Islet of Langerhans (tissue), 1 donor: ENCODE measurements around the gene TEX12.
"Not testable (repeated sequence)": the region's sequence is repeated elsewhere in the genome, so short reads cannot be mapped to it uniquely, and the experiment has no call there.

ENCODE experiments used
- FAIRE-seq: peaks from one replicate; lab custom pipeline; 2011; peaks lifted over from hg19 to GRCh38; lab: Jason Lieb, UNC

Gene TEX12

GRCh38 chr11:112165049-112165448 lies 2.1 kb upstream of the TEX12 start:
- FAIRE-seq = no peak

GRCh38 chr11:112166562-112166961 lies 610 bp upstream of the TEX12 start:
- no peak for FAIRE-seq

- FAIRE-seq = no peak
These were observed 5.3 kb downstream of the TEX12 start for GRCh38 chr11:112172362-112172994.

GRCh38 chr11:112173152-112173551 lies 6.0 kb downstream of the TEX12 start:
- no peak for FAIRE-seq

- FAIRE-seq = peak; percentile 90
These were observed 7.8 kb downstream of the TEX12 start, which contains the start of gene BCO2 for GRCh38 chr11:112174789-112175598. TSS of gene BCO2 (plus strand) at chr11:112175512. CDS start at chr11:112175602, 90 bp downstream.

GRCh38 chr11:112175599-112175952 lies 8.4 kb downstream of the TEX12 start:
- FAIRE-seq = no peak

GRCh38 chr11:112176077-112176476 lies 8.9 kb downstream of the TEX12 start:
- FAIRE-seq = no peak

- no peak for FAIRE-seq
These were observed 10.4 kb downstream of the TEX12 start for GRCh38 chr11:112177589-112177988.

- no peak for FAIRE-seq
These were observed 11.3 kb downstream of the TEX12 start for GRCh38 chr11:112178428-112178827.

- FAIRE-seq = no peak
These were observed 11.8 kb downstream of the TEX12 start for GRCh38 chr11:112178936-112179335.

- FAIRE-seq = no peak
These were observed 12.4 kb downstream of the TEX12 start for GRCh38 chr11:112179601-112180000.

GRCh38 chr11:112182867-112183266 lies 15.7 kb downstream of the TEX12 start:
- FAIRE-seq = no peak

- no peak for FAIRE-seq
These were observed 18.7 kb downstream of the TEX12 start for GRCh38 chr11:112185883-112186282.

- FAIRE-seq = no peak
These were observed 19.1 kb downstream of the TEX12 start for GRCh38 chr11:112186304-112186703.

- not testable (repeated sequence) for FAIRE-seq
These were observed 27.9 kb downstream of the TEX12 start for GRCh38 chr11:112195113-112195512.

- no peak for FAIRE-seq
These were observed 28.8 kb downstream of the TEX12 start for GRCh38 chr11:112195951-112196351.

GRCh38 chr11:112196519-112197087 lies 29.4 kb downstream of the TEX12 start:
- FAIRE-seq = no peak

GRCh38 chr11:112199101-112199500 lies 31.9 kb downstream of the TEX12 start:
- not testable (repeated sequence) for FAIRE-seq

- FAIRE-seq = no peak
These were observed 33.1 kb downstream of the TEX12 start for GRCh38 chr11:112200252-112200651.

GRCh38 chr11:112206071-112206470 lies 38.9 kb downstream of the TEX12 start:
- no peak for FAIRE-seq

GRCh38 chr11:112210890-112211289 lies 43.7 kb downstream of the TEX12 start:
- no peak for FAIRE-seq

GRCh38 chr11:112211536-112211935 lies 44.4 kb downstream of the TEX12 start:
- FAIRE-seq = no peak

- no peak for FAIRE-seq
These were observed 45.1 kb downstream of the TEX12 start for GRCh38 chr11:112212290-112212689.
